Endodermal cell (in vitro differentiated cells): ENCODE results near the gene SCGB1C2. TPM values are rescaled to one million over a fixed set of nuclear protein-coding genes. Genes with fewer than 3 reads are reported as not detected.
"Not testable (repeated sequence)": the region's sequence is repeated elsewhere in the genome, so short reads cannot be mapped to it uniquely, and the experiment has no call there.

ENCODE experiments used
- DNase-seq: peaks from one replicate; pipeline ENCODE4 v3.0.0-alpha.2; 2017
- H3K27ac ChIP-seq: 2 replicates; pipeline ENCODE4 v1.5.1; 2013; ENCODE audit warnings: mild to moderate bottlenecking, low read depth, low read length, moderate library complexity
- H3K27me3 ChIP-seq: 2 replicates; pipeline ENCODE4 v1.6.1; 2013; ENCODE audit warnings: mild to moderate bottlenecking, low read length, moderate library complexity; ENCODE audit not compliant: insufficient read depth, control insufficient read depth, poor library complexity, severe bottlenecking
- H3K36me3 ChIP-seq: 2 replicates; pipeline ENCODE4 v1.7.0; 2013; ENCODE audit warnings: mild to moderate bottlenecking, low read length, moderate library complexity; ENCODE audit not compliant: control insufficient read depth, insufficient read depth
- H3K4me1 ChIP-seq: one replicate; pipeline ENCODE4 v1.7.0; 2013; ENCODE audit warnings: low read length; ENCODE audit not compliant: control insufficient read depth, insufficient read depth
- H3K4me3 ChIP-seq: 2 replicates; pipeline ENCODE4 v1.5.1; 2013; ENCODE audit warnings: mild to moderate bottlenecking, low read length, moderate library complexity
- H3K9ac ChIP-seq: 2 replicates; pipeline ENCODE4 v1.6.1; 2013; ENCODE audit warnings: mild to moderate bottlenecking, low read length, moderate library complexity; ENCODE audit not compliant: poor library complexity, severe bottlenecking; ENCODE audit errors: extremely low read depth
- H3K9me3 ChIP-seq: 2 replicates; pipeline ENCODE4 v1.6.1; 2013; ENCODE audit warnings: mild to moderate bottlenecking, low read length, moderate library complexity; ENCODE audit not compliant: control insufficient read depth
- H3K27ac Mint-ChIP-seq: 2 replicates; pipeline ENCODE4 v1.8.0; 2020; ENCODE audit warnings: mixed read lengths
- H3K27me3 Mint-ChIP-seq: 2 replicates; pipeline ENCODE4 v1.8.0; 2021; ENCODE audit warnings: mild to moderate bottlenecking, mixed read lengths; ENCODE audit not compliant: insufficient read depth
- H3K36me3 Mint-ChIP-seq: 2 replicates; pipeline ENCODE4 v1.8.0; 2020; ENCODE audit warnings: low read depth, mixed read lengths
- H3K4me1 Mint-ChIP-seq: 2 replicates; pipeline ENCODE4 v1.8.0; 2020; ENCODE audit warnings: mixed read lengths
- H3K4me3 Mint-ChIP-seq: 2 replicates; pipeline ENCODE4 v1.8.0; 2020; ENCODE audit warnings: mild to moderate bottlenecking, moderate library complexity, mixed read lengths
- H3K9me3 Mint-ChIP-seq: 2 replicates; pipeline ENCODE4 v1.8.0; 2020; ENCODE audit warnings: mild to moderate bottlenecking, mixed read lengths
- CTCF ChIP-seq: fragments of 200-600 bp; sonication (generic); conservative IDR thresholded peaks from 2 replicates; pipeline ENCODE4 v1.5.0; 2021; ENCODE audit warnings: antibody characterized with exemption, mild to moderate bottlenecking
- WGBS, 2 experiments: methylation state at CpG; one replicate each; pipeline versions ENCODE4 v1.1.5 to v1.1.7; 2013; ENCODE audit warnings: missing lambda C conversion rate in 2 of 2, mixed read lengths in 1 of 2; ENCODE audit not compliant: insufficient coverage in 1 of 2, insufficient read length in 1 of 2; 5-methylcytosine and 5-hydroxymethylcytosine counted together
- total RNA-seq, 2 donors: library from RNA; stranded (reverse); fragmentation: NEBNext Ultra II Directional in 1 of 2; extraction: Animal tissue kit (Norgen Biotek cat#: 25700) in 1 of 2; gene quantifications; 2 replicates in 1 of 2; 3 replicates in 1 of 2; pipeline ENCODE4 v1.2.1, GENCODE V29; 2021

Gene SCGB1C2
- total RNA-seq, 2 donors from 2014 or later, result not detected

GRCh38 chr17:134332-134785 lies 3.0 kb upstream of the SCGB1C2 start:
- H3K27me3 Mint-ChIP-seq, H3K4me1 Mint-ChIP-seq, H3K9me3 ChIP-seq, H3K4me1 ChIP-seq, H3K36me3 Mint-ChIP-seq, H3K9me3 Mint-ChIP-seq, H3K9ac ChIP-seq, H3K27ac Mint-ChIP-seq, DNase-seq, H3K36me3 ChIP-seq, H3K27me3 ChIP-seq, H3K27ac ChIP-seq, H3K4me3 ChIP-seq, H3K4me3 Mint-ChIP-seq: not testable (repeated sequence)
- peak; percentile 63 for TF ChIP-seq CTCF
- WGBS, 2 experiments, result 92% methylated on average over 4 of the region's 25 CpGs; no CpG with 5 or more reads in 1 of the 2 experiments

- not testable (repeated sequence) for H3K36me3 Mint-ChIP-seq, H3K4me3 Mint-ChIP-seq, H3K9me3 Mint-ChIP-seq, H3K4me1 ChIP-seq, H3K9me3 ChIP-seq, H3K36me3 ChIP-seq, H3K9ac ChIP-seq, H3K4me1 Mint-ChIP-seq, DNase-seq, H3K27me3 ChIP-seq, H3K27ac Mint-ChIP-seq, H3K4me3 ChIP-seq, H3K27ac ChIP-seq, H3K27me3 Mint-ChIP-seq
- 89% methylated on average over 6 of the region's 6 CpGs; no CpG with 5 or more reads in 1 of the 2 experiments for whole genome bisulfite sequencing, 2 experiments
Measured at GRCh38 chr17:135022-135421, 2.3 kb upstream of the SCGB1C2 start.

GRCh38 chr17:135895-136294 lies 1.5 kb upstream of the SCGB1C2 start:
- H3K4me1 Mint-ChIP-seq, H3K27me3 Mint-ChIP-seq, H3K9me3 Mint-ChIP-seq, H3K36me3 ChIP-seq, H3K9ac ChIP-seq, H3K27me3 ChIP-seq, DNase-seq, H3K36me3 Mint-ChIP-seq, H3K4me3 Mint-ChIP-seq, H3K4me3 ChIP-seq, H3K27ac ChIP-seq, H3K4me1 ChIP-seq, H3K27ac Mint-ChIP-seq, H3K9me3 ChIP-seq: not testable (repeated sequence)
- no CpG with 5 or more reads among the region's 1 CpG for WGBS, 2 experiments

GRCh38 chr17:136531-136930 lies 838 bp upstream of the SCGB1C2 start:
- H3K9me3 ChIP-seq, H3K9ac ChIP-seq, H3K4me1 Mint-ChIP-seq, H3K4me3 Mint-ChIP-seq, H3K4me3 ChIP-seq, H3K36me3 ChIP-seq, H3K4me1 ChIP-seq, H3K9me3 Mint-ChIP-seq, DNase-seq, H3K27ac ChIP-seq, H3K36me3 Mint-ChIP-seq, H3K27ac Mint-ChIP-seq, H3K27me3 Mint-ChIP-seq, H3K27me3 ChIP-seq: not testable (repeated sequence)
- 48% methylated on average over 3 of the region's 4 CpGs; no CpG with 5 or more reads in 1 of the 2 experiments for WGBS, 2 experiments
- peak; percentile 67 for TF ChIP-seq CTCF

GRCh38 chr17:139401-140205 lies 2.2 kb downstream of the SCGB1C2 start:
- H3K27me3 Mint-ChIP-seq, DNase-seq, H3K9me3 ChIP-seq, H3K4me3 Mint-ChIP-seq, H3K4me1 Mint-ChIP-seq, H3K4me3 ChIP-seq, H3K27ac Mint-ChIP-seq, H3K36me3 Mint-ChIP-seq, H3K9ac ChIP-seq, H3K36me3 ChIP-seq, H3K9me3 Mint-ChIP-seq, H3K4me1 ChIP-seq, H3K27ac ChIP-seq: not testable (repeated sequence)
- peaks cover 18% of the 10 kb centered on the region for H3K27me3 ChIP-seq
- WGBS, 2 experiments, result 80 to 92% methylated on average over 2 to 15 of the region's 22 CpGs
